ENCODE data around the gene IFITM10.
"Not testable (repeated sequence)": the region's sequence is repeated elsewhere in the genome, so short reads cannot be mapped to it uniquely, and the experiment has no call there.

IFITM10 gene

DNA sequence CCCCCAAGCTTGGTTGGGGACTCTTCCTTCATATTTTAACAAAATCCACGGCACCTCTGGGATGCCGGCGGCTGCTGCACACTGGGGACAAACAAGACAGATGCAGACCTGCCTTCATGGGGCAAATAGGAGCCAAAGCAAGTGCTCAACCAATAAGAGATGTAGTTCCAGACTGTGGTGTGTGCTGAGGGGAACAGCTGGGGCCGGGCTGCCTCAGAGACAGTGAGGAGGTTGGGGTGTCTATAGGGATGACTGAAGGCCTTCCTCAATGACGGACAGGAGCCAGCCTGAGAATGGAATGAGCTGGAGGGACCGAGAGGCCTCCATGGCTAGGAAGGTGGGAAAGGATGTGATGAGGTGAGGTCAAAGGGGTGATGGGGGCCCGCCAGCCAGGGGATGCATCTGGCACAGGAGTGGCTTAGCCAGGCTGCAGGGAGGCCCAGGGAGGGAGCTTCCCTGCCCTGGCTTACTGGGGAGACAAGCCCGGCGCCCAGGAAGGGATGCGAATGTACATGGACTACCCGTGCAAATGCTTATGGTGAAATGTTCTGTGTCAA, 23.7 kb upstream of the IFITM10 start:
- TF ChIP-seq POLR2AphosphoS5 (IDR thresholded peaks at IDR 0.05; ENCODE audit: borderline replicate concordance, low read depth, low read length): no peak
- TF ChIP-seq FOXP2 (optimal IDR thresholded peaks at IDR 0.05; ENCODE audit: control extremely low read depth, extremely low read length, insufficient read depth): no peak
- TF ChIP-seq EZH2 (IDR thresholded peaks at IDR 0.05): no peak

DNA sequence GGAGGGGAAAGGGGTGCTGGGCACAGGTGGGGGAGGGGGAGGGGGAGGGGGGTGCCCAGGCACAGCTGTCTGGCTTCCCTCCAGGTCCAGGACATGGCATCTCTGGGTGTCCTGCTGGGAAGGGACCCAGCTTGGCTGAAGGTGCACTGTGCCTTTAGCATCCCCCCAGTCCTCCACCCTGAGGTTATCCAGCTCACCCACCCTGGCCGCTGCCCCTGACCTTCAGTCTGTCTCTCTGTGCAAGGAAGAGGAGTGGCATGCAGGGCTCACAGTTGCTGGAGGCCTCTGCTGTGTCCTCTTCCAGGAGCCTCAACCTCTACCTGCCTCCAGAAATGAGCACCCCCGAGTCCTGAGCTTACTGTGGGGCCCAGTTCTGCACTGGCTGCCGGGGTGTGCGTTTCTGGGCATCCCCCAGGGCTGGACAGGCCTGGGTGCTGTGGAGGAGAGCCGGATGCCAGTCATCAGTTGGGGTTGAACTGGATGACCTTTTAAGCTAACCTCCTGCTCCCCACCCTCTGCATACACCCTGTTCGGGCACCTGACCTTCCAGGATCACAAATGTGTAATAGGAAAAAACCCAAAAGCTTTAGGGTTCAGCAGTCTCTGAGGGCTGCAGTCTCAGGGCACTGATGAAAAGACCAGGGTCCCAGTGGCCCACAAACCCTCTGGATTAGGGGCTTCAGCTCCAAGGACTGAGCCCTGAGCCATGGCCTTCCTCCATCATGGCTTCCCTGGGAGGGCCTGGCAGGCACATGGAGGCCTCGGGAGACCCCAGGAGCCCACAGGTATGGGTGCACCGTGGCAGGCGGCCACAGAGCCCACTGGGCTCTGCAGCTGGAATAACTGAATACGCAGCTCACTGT, 23.0 kb upstream of the IFITM10 start:
- H3K9me3 ChIP-seq (ENCODE audit: low read depth, low read length): no peaks in the 10 kb centered on the region
- no peak for TF ChIP-seq POLR2AphosphoS5 (IDR thresholded peaks at IDR 0.05; ENCODE audit: borderline replicate concordance, low read depth, low read length)
- TF ChIP-seq FOXP2 (optimal IDR thresholded peaks at IDR 0.05; ENCODE audit: control extremely low read depth, extremely low read length, insufficient read depth): no peak
- TF ChIP-seq EZH2 (IDR thresholded peaks at IDR 0.05): no peak
- no peak for DNase-seq (ENCODE audit: low read depth, low spot score)
- no peak overlapping the region for H3K9ac ChIP-seq (ENCODE audit: insufficient read length)
- H3K4me3 ChIP-seq: no peak overlapping the region
- no peak overlapping the region for H3K27ac ChIP-seq
- H3K36me3 ChIP-seq (ENCODE audit: insufficient read depth, low read length): no peaks in the 10 kb centered on the region

More for the DNA sequence above, 23.7 kb upstream of the IFITM10 start:
- Histone ChIP-seq H3K9ac (ENCODE audit: insufficient read length) (no peak overlapping the region), H3K4me3 (no peak overlapping the region), H3K27ac (no peak overlapping the region), H3K9me3 (ENCODE audit: low read depth, low read length) (no peaks in the 10 kb centered on the region), H3K36me3 (ENCODE audit: insufficient read depth, low read length) (no peaks in the 10 kb centered on the region)
- DNase-seq (ENCODE audit: low read depth, low spot score): no peak

DNA sequence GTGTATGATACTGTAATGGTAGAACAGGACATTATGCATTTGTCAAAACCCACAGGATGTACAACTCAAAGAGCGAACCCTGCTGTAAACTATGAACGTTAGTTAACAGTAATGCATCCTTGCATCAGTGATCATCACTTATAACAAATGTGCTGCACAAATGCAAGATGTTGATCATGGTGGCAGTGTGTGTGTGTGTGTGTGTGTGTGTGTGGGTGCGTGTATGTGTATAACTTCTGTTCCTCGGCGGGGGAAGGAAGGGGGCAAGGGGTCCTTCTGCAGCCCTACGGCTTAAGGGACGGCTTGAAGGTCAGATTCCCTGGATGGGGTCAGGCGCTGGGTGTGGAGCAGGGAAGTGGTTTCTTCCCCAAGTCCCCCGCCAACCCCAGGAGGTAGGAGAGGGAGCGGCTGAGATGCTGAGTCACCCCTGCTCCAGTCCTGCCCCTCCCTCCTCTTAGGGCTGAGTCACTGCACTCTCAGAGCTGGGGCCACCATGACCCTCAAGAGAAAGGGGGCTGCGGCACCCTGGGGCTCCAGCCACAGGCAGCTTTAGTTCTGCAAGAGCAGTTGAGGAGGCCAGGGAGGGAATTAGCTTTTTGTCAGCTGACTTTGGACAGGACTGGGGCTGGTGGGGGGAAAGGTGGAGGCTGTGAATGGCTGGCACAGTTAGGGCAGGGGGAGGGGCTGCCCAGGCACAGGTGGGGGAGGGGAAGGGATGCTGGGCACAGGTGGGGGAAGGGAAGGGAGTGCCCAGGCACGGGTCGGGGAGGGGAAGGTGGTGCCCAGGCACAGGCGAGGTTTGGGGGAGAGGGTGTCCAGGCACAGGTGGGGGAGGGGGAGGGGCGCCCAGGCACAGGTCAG, 22.1 kb upstream of the IFITM10 start:
- Histone ChIP-seq H3K9me3 (ENCODE audit: low read depth, low read length) (no peaks in the 10 kb centered on the region), H3K9ac (ENCODE audit: insufficient read length) (no peak overlapping the region), H3K27ac (no peak overlapping the region), H3K4me3 (no peak overlapping the region), H3K36me3 (ENCODE audit: insufficient read depth, low read length) (no peaks in the 10 kb centered on the region)
- TF ChIP-seq POLR2AphosphoS5 (IDR thresholded peaks at IDR 0.05; ENCODE audit: borderline replicate concordance, low read depth, low read length) (no peak), EZH2 (IDR thresholded peaks at IDR 0.05) (no peak), FOXP2 (optimal IDR thresholded peaks at IDR 0.05; ENCODE audit: control extremely low read depth, extremely low read length, insufficient read depth) (no peak)
- no peak for DNase-seq (ENCODE audit: low read depth, low spot score)

DNA sequence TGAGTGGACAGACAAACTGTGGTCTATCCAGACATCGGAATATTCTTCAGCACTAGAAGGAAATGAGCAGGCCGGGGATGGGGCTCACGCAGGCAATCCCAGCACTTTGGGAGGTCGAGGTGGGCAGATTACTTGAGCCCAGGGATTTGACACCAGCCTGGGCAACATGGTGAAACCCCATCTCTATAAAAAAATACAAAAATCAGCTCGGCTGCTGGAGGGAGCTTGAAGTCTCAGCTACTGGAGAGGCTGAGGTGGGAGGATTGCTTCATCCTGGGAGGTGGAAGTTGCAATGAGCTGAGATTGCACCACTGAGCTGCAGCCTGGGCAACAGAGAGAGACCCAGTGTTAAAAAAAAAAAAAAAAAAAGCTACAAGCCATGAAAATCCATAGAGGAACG, 21.3 kb upstream of the IFITM10 start:
- H3K9me3 ChIP-seq (ENCODE audit: low read depth, low read length): no peaks in the 10 kb centered on the region

DNA sequence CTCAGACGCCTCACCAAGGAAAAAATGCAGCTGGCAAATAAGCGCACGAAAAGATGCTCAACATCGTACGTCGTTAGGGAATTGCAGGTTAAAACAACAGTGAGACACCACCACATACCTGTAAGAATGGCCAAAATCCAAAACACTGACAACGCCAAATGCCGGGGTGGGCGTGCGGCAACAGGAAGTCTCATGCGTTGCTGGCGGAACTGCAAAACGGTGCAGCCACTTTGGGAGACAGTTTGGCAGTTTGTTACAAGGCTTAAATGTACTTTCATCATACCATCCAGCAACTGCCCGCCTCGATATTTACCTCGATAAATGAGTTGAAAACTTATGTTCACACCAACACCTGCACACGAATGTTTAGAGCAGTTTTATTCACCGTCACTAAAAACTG, 20.9 kb upstream of the IFITM10 start:
- no peaks in the 10 kb centered on the region for H3K9me3 ChIP-seq (ENCODE audit: low read depth, low read length)
- no peak overlapping the region for H3K4me3 ChIP-seq
- TF ChIP-seq POLR2AphosphoS5 (IDR thresholded peaks at IDR 0.05; ENCODE audit: borderline replicate concordance, low read depth, low read length) (no peak), FOXP2 (optimal IDR thresholded peaks at IDR 0.05; ENCODE audit: control extremely low read depth, extremely low read length, insufficient read depth) (no peak), EZH2 (IDR thresholded peaks at IDR 0.05) (no peak)
- H3K27ac ChIP-seq: no peak overlapping the region
- no peaks in the 10 kb centered on the region for H3K36me3 ChIP-seq (ENCODE audit: insufficient read depth, low read length)
- no peak overlapping the region for H3K9ac ChIP-seq (ENCODE audit: insufficient read length)
- no peak for DNase-seq (ENCODE audit: low read depth, low spot score)

More for the DNA sequence above, 21.3 kb upstream of the IFITM10 start:
- TF ChIP-seq FOXP2 (optimal IDR thresholded peaks at IDR 0.05; ENCODE audit: control extremely low read depth, extremely low read length, insufficient read depth) (no peak), EZH2 (IDR thresholded peaks at IDR 0.05) (no peak), POLR2AphosphoS5 (IDR thresholded peaks at IDR 0.05; ENCODE audit: borderline replicate concordance, low read depth, low read length) (no peak)
- no peak overlapping the region for H3K9ac ChIP-seq (ENCODE audit: insufficient read length)
- no peak for DNase-seq (ENCODE audit: low read depth, low spot score)
- H3K4me3 ChIP-seq: no peak overlapping the region
- H3K36me3 ChIP-seq (ENCODE audit: insufficient read depth, low read length): no peaks in the 10 kb centered on the region
- H3K27ac ChIP-seq: no peak overlapping the region

DNA sequence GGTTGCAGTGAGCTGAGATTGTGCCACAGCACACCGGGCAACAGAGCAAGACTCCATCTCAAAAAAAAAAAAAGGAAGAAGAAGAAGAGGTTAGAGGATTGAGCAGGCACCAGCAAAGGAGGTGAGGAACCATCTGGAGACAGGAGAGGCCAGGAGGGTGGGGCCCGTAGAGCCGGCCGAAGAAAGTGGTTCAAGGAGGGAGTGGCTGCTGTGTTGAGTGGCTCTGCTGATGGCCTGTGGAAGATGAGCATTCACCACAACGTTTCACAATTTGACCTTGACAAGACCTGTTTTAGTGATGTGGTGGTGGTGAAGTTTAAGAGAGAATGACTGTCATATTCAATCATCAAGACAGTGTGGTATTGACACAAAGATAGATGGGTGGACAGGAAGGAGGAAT, 20.1 kb upstream of the IFITM10 start:
- Histone ChIP-seq H3K4me3 (no peak overlapping the region), H3K9me3 (ENCODE audit: low read depth, low read length) (no peaks in the 10 kb centered on the region), H3K36me3 (ENCODE audit: insufficient read depth, low read length) (no peaks in the 10 kb centered on the region), H3K27ac (no peak overlapping the region), H3K9ac (ENCODE audit: insufficient read length) (no peak overlapping the region)
- no peak for DNase-seq (ENCODE audit: low read depth, low spot score)
- TF ChIP-seq FOXP2 (optimal IDR thresholded peaks at IDR 0.05; ENCODE audit: control extremely low read depth, extremely low read length, insufficient read depth): no peak
- no peak for TF ChIP-seq POLR2AphosphoS5 (IDR thresholded peaks at IDR 0.05; ENCODE audit: borderline replicate concordance, low read depth, low read length)
- TF ChIP-seq EZH2 (IDR thresholded peaks at IDR 0.05): no peak

DNA sequence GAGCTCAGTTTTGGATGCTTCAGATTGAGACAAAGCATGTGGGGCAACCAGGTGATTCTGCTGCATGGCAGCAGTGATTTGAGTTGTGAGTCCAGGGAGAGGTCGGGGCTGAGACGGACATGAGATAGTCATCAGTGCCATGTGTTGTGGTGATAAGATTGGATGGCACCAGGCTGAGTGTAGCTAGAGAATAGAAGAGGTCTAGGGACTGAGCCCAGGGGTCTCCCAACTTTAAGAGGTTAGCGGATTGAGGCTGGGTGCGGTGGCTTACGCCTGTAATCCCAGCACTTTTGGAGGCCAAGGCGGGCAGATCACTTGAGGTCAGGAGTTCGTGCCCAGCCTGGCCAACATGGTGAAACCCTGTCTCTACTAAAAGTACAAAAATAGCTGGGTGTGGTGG, 19.7 kb upstream of the IFITM10 start:
- TF ChIP-seq POLR2AphosphoS5 (IDR thresholded peaks at IDR 0.05; ENCODE audit: borderline replicate concordance, low read depth, low read length) (no peak), FOXP2 (optimal IDR thresholded peaks at IDR 0.05; ENCODE audit: control extremely low read depth, extremely low read length, insufficient read depth) (no peak), EZH2 (IDR thresholded peaks at IDR 0.05) (no peak)
- DNase-seq (ENCODE audit: low read depth, low spot score): no peak
- Histone ChIP-seq H3K9ac (ENCODE audit: insufficient read length) (no peak overlapping the region), H3K36me3 (ENCODE audit: insufficient read depth, low read length) (no peaks in the 10 kb centered on the region), H3K9me3 (ENCODE audit: low read depth, low read length) (no peaks in the 10 kb centered on the region), H3K4me3 (no peak overlapping the region), H3K27ac (no peak overlapping the region)

DNA sequence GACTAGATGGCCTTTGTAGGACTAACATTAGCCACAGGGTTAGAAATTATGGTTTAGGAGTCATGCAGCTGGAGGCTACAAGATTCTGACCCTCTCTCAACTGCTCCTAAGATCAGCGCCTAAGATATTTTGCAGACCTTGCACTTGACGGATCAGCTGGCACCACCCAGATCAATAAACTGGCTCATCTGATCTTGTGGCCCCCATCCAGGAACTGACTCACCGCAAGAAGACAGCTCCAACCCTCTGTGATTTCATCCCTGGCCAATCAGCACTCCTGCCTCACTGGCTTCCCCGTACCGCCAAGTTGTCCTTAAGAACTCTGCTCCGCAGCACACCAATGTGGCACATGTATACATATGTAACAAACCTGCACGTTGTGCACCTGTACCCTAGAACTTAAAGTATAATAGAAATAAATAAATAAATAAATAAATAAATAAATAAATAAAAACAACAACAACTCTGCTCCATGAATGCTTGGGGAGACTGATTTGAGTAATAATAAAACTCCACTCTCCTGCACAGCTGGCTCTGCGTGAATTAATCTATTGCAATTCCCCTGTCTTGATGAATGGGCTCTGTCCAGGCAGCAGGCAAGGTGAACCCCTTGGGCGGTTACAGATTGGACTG, 19.0 kb upstream of the IFITM10 start:
- not testable (repeated sequence) for H3K4me3 ChIP-seq; H3K9ac ChIP-seq (ENCODE audit: insufficient read length); DNase-seq (ENCODE audit: low read depth, low spot score); H3K27ac ChIP-seq; H3K36me3 ChIP-seq (ENCODE audit: insufficient read depth, low read length); H3K9me3 ChIP-seq (ENCODE audit: low read depth, low read length)

Measured in SK-N-MC (cell line).